HPDE6-E6E7 (cell line): Measurements from ENCODE around the gene PRRT3.
A peak's percentile ranks its signal among the peaks of the same experiment; 100 is the strongest.
"Not testable (repeated sequence)": the region's sequence is repeated elsewhere in the genome, so short reads cannot be mapped to it uniquely, and the experiment has no call there.

Source experiments
- DNase-seq: peaks from one replicate; pipeline ENCODE4 v3.0.0; 2011; ENCODE audit warnings: missing footprints; ENCODE audit errors: extremely low spot score

PRRT3 gene

GRCh38 chr3:9899289-9899791 lies 52.9 kb downstream of the PRRT3 start:
- DNase-seq, result no peak

GRCh38 chr3:9898467-9899241 lies 53.6 kb downstream of the PRRT3 start:
- no peak for DNase-seq

DNA sequence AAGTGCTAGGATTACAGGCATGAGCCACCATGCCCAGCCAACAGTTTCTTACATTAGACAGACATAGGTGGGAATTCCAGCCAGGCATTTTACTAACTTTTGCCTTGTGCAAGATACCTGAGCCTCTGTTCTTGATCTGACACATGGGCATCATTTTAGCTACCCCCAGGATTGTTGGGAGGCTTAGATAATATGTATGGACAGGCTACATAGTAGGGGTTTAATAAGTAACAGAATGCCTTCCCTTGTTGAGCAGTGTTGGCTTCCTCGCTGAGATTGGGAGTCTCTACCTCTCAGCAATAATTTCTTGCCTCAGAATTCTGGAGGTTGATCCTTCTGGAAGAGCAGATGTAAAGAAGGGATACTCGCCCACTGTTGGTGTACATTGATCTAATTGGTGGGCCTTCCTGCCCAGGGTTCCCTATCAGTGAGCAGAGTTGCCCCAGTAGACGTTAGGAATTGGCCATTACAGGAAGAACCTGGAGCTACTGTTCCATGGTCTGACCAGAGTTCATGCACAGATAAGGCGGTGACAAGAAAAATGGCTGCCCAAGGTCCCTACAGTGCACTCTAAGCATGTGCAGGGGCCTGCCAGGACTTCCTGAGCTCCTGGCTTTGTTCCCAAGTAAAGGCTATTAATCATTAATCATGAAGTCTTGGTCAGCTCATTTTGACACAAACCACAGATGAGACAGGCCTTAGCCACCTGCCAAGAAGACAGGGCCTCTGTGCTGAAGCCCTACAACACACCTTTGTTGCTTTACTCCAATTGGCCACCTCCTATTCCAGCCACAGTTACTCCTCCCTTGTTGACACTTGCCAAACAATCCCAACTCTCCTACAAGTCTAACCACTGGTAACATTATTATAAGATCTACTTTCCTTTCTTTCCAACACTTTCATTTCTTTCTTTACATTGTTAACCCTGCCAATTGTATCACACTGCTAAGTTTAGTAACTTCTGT lies 54.5 kb downstream of the PRRT3 start:
- DNase-seq, result peak; percentile 50

DNA sequence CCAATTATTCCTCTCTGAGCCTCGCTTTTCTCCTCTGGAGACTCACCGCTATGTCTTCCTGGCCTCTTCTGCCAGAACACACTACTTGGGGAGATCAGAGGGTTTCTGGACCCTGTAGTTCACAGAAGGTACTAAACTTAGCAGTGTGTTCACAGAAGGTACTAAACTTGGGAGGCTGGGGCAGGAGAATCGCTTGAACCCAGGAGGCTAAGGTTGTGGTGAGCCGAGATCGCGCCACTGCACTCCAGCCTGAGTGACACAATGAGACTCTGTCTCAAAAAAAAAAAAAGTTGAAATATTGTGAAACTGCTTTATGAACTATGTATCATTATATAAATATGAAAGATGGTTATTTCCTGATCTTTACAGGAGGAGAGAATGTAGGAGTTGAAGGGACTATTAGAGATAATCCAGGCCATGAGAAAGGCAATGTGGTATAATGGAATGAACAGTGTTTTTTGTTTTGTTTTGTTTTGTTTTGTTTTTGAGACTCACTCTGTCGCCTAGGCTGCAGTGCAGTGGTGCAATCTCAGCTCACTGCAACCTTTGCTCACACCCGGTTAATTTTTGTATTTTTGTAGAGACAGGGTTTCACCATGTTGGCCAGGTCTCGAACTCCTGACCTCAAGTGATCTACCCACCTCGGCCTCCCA lies 55.3 kb downstream of the PRRT3 start:
- DNase-seq, result not testable (repeated sequence)

DNA sequence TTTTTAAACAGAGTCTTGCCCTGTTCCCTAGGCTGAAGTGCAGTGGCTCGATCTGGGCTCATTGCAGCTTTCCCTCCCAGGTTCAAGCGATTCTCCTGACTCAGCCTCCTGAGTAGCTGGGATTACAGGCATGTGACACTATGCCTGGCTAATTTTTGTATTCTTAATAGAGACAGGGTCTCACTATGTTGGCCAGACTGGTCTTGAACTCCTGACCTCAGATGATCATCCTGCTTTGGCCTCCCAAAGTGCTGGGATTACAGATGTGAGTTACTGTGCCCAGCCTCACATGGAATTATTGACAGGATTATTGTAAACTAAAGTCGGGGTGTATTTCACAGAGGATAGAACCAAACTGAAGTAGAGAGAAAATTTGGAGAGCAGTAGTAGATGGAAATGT lies 56.5 kb downstream of the PRRT3 start:
- not testable (repeated sequence) for DNase-seq
